HepG2 (cell line): Measurements from ENCODE around the gene CAMK1. TPM values are rescaled to one million over a fixed set of nuclear protein-coding genes. Genes with fewer than 3 reads are reported as not detected.
A peak's percentile ranks its signal among the peaks of the same experiment; 100 is the strongest.

Source experiments
- ARID2 ChIP-seq: sonication (generic); formaldehyde crosslinking; IDR thresholded peaks from 2 replicates; pipeline ENCODE4 v1.8.1; 2022; ENCODE audit warnings: mild to moderate bottlenecking, missing genetic modification reagents, borderline replicate concordance
- CAMTA2 ChIP-seq: sonication (generic); formaldehyde crosslinking; IDR thresholded peaks from 2 replicates; pipeline ENCODE4 v1.4.0; 2020; ENCODE audit warnings: mild to moderate bottlenecking, missing genetic modification reagents, borderline replicate concordance
- CBFB ChIP-seq: sonication (generic); formaldehyde crosslinking; IDR thresholded peaks from 2 replicates; pipeline ENCODE4 v1.4.0; 2020; ENCODE audit warnings: missing genetic modification reagents
- CREM ChIP-seq, 2 experiments: sonication (generic) in 1 of 2; formaldehyde crosslinking in 1 of 2; IDR thresholded peaks; 2 replicates each; pipeline versions ENCODE4 v1.4.0 to v1.6.1; 2016 to 2020; ENCODE audit warnings: antibody characterized with exemption in 1 of 2, mild to moderate bottlenecking in 1 of 2, missing genetic modification reagents in 1 of 2
- HHEX ChIP-seq: IDR thresholded peaks from 2 replicates; pipeline ENCODE4 v1.6.1; 2016; ENCODE audit warnings: control low read depth
- HNRNPH1 ChIP-seq: fragments of 200-400 bp; formaldehyde crosslinking; optimal IDR thresholded peaks from 2 replicates; pipeline ENCODE3; 2017; ENCODE audit warnings: mild to moderate bottlenecking, low read depth, low read length
- KAT8 ChIP-seq: IDR thresholded peaks from 2 replicates; pipeline ENCODE4 v1.6.1; 2016; ENCODE audit warnings: missing genetic modification reagents, missing compliant biosample characterization
- PAWR ChIP-seq: sonication (generic); formaldehyde crosslinking; IDR thresholded peaks from 2 replicates; pipeline ENCODE4 v1.4.0; 2020; ENCODE audit warnings: missing genetic modification reagents, mild to moderate bottlenecking, borderline replicate concordance
- POGZ ChIP-seq: sonication (generic); formaldehyde crosslinking; IDR thresholded peaks from 2 replicates; pipeline ENCODE4 v1.4.0; 2020; ENCODE audit warnings: mild to moderate bottlenecking, missing genetic modification reagents
- RFX5 ChIP-seq: IDR thresholded peaks from 2 replicates; pipeline ENCODE4 v1.6.1; 2011; ENCODE audit warnings: low read depth, low read length, improper control_type of control experiment
- SNAI1 ChIP-seq: sonication (generic); formaldehyde crosslinking; IDR thresholded peaks from 2 replicates; pipeline ENCODE4 v1.5.0; 2020; ENCODE audit warnings: mild to moderate bottlenecking, missing genetic modification reagents, borderline replicate concordance
- SOX13 ChIP-seq, 3 experiments: fragments of 450-650 bp in 1 of 3; sonication (generic) in 1 of 3; formaldehyde crosslinking in 1 of 3; IDR thresholded peaks in 2 of 3; conservative IDR thresholded peaks in 1 of 3; 2 replicates each; pipeline versions ENCODE4 v1.5.0 to v1.6.1; 2016 to 2020; ENCODE audit warnings: antibody characterized with exemption in 1 of 3, mild to moderate bottlenecking in 1 of 3, missing compliant biosample characterization in 1 of 3, missing genetic modification reagents in 1 of 3, moderate library complexity in 1 of 3
- TRIM24 ChIP-seq: sonication (generic); formaldehyde crosslinking; IDR thresholded peaks from 2 replicates; pipeline ENCODE4 v1.8.0; 2022; ENCODE audit warnings: mild to moderate bottlenecking, missing genetic modification reagents
- ZNF562 ChIP-seq: sonication (generic); formaldehyde crosslinking; IDR thresholded peaks from 2 replicates; pipeline ENCODE4 v1.8.0; 2022; ENCODE audit warnings: missing genetic modification reagents, borderline replicate concordance
- ZNF709 ChIP-seq: sonication (generic); formaldehyde crosslinking; IDR thresholded peaks from 2 replicates; pipeline ENCODE4 v1.5.0; 2020; ENCODE audit warnings: mild to moderate bottlenecking, missing genetic modification reagents
- ZNF737 ChIP-seq: sonication (generic); formaldehyde crosslinking; IDR thresholded peaks from 2 replicates; pipeline ENCODE4 v1.5.0; 2020; ENCODE audit warnings: missing genetic modification reagents, mild to moderate bottlenecking, borderline replicate concordance
- ZNF781 ChIP-seq: sonication (generic); formaldehyde crosslinking; IDR thresholded peaks from 2 replicates; pipeline ENCODE4 v1.5.1; 2020; ENCODE audit warnings: borderline replicate concordance, mild to moderate bottlenecking, missing genetic modification reagents; ENCODE audit errors: not compliant biosample characterization
- ZZZ3 ChIP-seq: sonication (generic); formaldehyde crosslinking; IDR thresholded peaks from 2 replicates; pipeline ENCODE4 v1.4.0; 2020; ENCODE audit warnings: missing genetic modification reagents, mild to moderate bottlenecking, borderline replicate concordance
- polyA plus RNA-seq, 8 experiments: library from polyadenylated mRNA; depleted of rRNA in 3 of 8; stranded (reverse) in 7 of 8; unstranded in 1 of 8; fragments of >200 nt; fragmentation: Illumina TruSeq in 4 of 8; extraction: Trizol in 4 of 8; gene quantifications; 2 replicates each; pipeline versions ENCODE4 v1.2.1 to v1.2.3, GENCODE V29; 2011 to 2016; ENCODE audit warnings: low read depth in 4 of 8, missing spikeins in 1 of 8, mixed read lengths in 1 of 8; ENCODE audit not compliant: insufficient read depth in 1 of 8
- total RNA-seq, 5 experiments: library from RNA; depleted of rRNA; stranded (reverse); fragments of >200 nt; fragmentation: Illumina TruSeq; extraction: Trizol; gene quantifications; 2 replicates each; pipeline ENCODE4 v1.2.3, GENCODE V29; 2016; ENCODE audit warnings: low read depth in 1 of 5
- TF ChIP-seq, protein P1 (sequence below): sonication (generic); formaldehyde crosslinking; IDR thresholded peaks from 2 replicates; pipeline ENCODE4 v1.4.0; 2020; ENCODE audit warnings: missing genetic modification reagents, borderline replicate concordance
- TF ChIP-seq, protein P2 (sequence below): sonication (generic); formaldehyde crosslinking; IDR thresholded peaks from 2 replicates; pipeline ENCODE4 v1.4.0; 2020; ENCODE audit warnings: missing genetic modification reagents
- TF ChIP-seq, protein P3 (sequence below): sonication (generic); formaldehyde crosslinking; IDR thresholded peaks from 2 replicates; pipeline ENCODE4 v1.4.0; 2020; ENCODE audit warnings: missing genetic modification reagents
- TF ChIP-seq, protein P4 (sequence below): sonication (generic); formaldehyde crosslinking; IDR thresholded peaks from 2 replicates; pipeline ENCODE4 v1.4.0; 2020; ENCODE audit warnings: mild to moderate bottlenecking, low read depth, missing genetic modification reagents
- TF ChIP-seq, protein P5 (sequence below): sonication (generic); formaldehyde crosslinking; IDR thresholded peaks from 2 replicates; pipeline ENCODE4 v1.5.1; 2020; ENCODE audit warnings: mild to moderate bottlenecking, missing genetic modification reagents, borderline replicate concordance

CAMK1 gene
- total and polyA plus RNA-seq, 2 of the 13 experiments (the other 11 are each of a cell fraction or from before 2014, with no cell fraction given): 26.4 to 53.3 TPM

DNA sequence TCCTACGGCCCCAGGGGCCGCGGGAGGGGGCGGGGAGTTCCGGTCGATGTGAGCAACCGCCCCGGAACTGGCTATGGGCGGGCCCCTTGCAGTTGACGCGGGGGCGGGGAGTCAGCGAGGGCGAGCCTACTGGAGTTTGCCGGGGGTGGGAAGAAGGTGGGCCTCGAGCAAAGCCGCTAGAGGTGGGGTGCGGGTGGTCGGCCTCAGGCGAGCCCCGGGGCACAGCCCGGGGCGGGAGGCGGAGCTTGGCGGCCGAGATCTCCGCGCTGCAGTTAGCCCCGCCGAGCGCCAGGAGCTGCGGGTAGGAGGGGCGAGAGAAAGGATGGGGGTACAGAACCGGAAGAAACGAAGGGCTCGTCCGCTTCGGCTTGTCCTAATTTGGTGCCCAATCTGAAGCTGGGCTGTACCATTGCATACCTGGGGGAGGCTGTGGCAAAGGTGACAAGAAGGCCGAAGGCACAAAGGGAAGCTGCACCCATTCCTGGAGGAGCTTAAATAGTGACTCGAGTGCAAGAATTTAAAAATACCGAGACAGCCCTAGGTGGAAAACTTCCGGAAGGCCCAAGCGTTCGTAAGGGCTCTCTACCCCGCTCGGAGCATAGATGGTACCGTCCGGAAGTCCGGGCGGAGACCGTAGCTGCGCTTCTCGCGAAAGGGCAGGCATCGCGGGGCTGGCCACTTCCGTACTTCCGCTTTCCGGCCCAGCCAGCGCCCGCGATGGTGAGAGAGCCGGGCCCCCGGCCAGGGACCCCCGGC lies 22.8 kb upstream of the CAMK1 start, which contains the start of the genes ARPC4 and TADA3 (continued):
- TF ChIP-seq CAMTA2 (CRISPR knock-in tag): no peak
- no peak for TF ChIP-seq PAWR (CRISPR knock-in tag)
- TF ChIP-seq, protein P1, sequence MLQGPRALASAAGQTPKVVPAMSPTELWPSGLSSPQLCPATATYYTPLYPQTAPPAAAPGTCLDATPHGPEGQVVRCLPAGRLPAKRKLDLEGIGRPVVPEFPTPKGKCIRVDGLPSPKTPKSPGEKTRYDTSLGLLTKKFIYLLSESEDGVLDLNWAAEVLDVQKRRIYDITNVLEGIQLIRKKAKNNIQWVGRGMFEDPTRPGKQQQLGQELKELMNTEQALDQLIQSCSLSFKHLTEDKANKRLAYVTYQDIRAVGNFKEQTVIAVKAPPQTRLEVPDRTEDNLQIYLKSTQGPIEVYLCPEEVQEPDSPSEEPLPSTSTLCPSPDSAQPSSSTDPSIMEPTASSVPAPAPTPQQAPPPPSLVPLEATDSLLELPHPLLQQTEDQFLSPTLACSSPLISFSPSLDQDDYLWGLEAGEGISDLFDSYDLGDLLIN (CRISPR knock-in tag): no peak
- TF ChIP-seq ZNF709 (CRISPR knock-in tag): peak; percentile 45; the same call in 1 of the 2 replicates
- TF ChIP-seq ZNF781 (CRISPR knock-in tag): no peak
- no peak for TF ChIP-seq ZZZ3 (CRISPR knock-in tag)
- peak; percentile 91 for TF ChIP-seq KAT8 (CRISPR knock-in tag)
- TF ChIP-seq ZNF737 (CRISPR knock-in tag): no peak
- no peak for TF ChIP-seq SNAI1 (CRISPR knock-in tag)
- TF ChIP-seq SOX13 (IDR thresholded peaks at IDR 0.05): no peak
- no peak; a peak in 1 of 4 replicates for TF ChIP-seq SOX13 (CRISPR knock-in tag; conservative IDR thresholded peaks at IDR 0.05 in 1 of 2, IDR thresholded peaks at IDR 0.05 in 1 of 2)
- TF ChIP-seq, protein P2, sequence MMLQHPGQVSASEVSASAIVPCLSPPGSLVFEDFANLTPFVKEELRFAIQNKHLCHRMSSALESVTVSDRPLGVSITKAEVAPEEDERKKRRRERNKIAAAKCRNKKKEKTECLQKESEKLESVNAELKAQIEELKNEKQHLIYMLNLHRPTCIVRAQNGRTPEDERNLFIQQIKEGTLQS (CRISPR knock-in tag): no peak
- TF ChIP-seq, protein P3, sequence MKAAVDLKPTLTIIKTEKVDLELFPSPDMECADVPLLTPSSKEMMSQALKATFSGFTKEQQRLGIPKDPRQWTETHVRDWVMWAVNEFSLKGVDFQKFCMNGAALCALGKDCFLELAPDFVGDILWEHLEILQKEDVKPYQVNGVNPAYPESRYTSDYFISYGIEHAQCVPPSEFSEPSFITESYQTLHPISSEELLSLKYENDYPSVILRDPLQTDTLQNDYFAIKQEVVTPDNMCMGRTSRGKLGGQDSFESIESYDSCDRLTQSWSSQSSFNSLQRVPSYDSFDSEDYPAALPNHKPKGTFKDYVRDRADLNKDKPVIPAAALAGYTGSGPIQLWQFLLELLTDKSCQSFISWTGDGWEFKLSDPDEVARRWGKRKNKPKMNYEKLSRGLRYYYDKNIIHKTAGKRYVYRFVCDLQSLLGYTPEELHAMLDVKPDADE (CRISPR knock-in tag): no peak
- TF ChIP-seq TRIM24 (CRISPR knock-in tag): no peak
- TF ChIP-seq, protein P4, sequence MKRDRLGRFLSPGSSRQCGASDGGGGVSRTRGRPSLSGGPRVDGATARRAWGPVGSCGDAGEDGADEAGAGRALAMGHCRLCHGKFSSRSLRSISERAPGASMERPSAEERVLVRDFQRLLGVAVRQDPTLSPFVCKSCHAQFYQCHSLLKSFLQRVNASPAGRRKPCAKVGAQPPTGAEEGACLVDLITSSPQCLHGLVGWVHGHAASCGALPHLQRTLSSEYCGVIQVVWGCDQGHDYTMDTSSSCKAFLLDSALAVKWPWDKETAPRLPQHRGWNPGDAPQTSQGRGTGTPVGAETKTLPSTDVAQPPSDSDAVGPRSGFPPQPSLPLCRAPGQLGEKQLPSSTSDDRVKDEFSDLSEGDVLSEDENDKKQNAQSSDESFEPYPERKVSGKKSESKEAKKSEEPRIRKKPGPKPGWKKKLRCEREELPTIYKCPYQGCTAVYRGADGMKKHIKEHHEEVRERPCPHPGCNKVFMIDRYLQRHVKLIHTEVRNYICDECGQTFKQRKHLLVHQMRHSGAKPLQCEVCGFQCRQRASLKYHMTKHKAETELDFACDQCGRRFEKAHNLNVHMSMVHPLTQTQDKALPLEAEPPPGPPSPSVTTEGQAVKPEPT (CRISPR knock-in tag): no peak
- TF ChIP-seq ARID2: no peak
- peak; percentile 22; the same call in 1 of the 2 replicates for TF ChIP-seq CBFB
- 0 out of 2 replicates have a peak, but pooled peaks have one; percentile 19 for TF ChIP-seq POGZ
- TF ChIP-seq HHEX (CRISPR knock-in tag): no peak
- TF ChIP-seq CREM (IDR thresholded peaks at IDR 0.05): peak; percentile 61
- TF ChIP-seq CREM (CRISPR knock-in tag; IDR thresholded peaks at IDR 0.05): no peak
- no peak for TF ChIP-seq RFX5
- TF ChIP-seq, protein P5, sequence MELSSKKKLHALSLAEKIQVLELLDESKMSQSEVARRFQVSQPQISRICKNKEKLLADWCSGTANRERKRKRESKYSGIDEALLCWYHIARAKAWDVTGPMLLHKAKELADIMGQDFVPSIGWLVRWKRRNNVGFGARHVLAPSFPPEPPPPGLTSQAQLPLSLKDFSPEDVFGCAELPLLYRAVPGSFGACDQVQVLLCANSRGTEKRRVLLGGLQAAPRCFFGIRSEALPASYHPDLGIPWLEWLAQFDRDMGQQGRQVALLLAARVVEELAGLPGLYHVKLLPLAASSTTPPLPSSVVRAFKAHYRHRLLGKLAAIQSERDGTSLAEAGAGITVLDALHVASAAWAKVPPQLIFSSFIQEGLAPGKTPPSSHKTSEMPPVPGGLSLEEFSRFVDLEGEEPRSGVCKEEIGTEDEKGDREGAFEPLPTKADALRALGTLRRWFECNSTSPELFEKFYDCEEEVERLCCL: no peak; the same call in 1 of the 2 replicates
- no peak for TF ChIP-seq ZNF562
- TF ChIP-seq HNRNPH1: no peak
